Adrenal gland (tissue), 5 donors: ENCODE data around the gene CTAGE1.

Experiments
- POLR2A ChIP-seq, 2 donors: fragments of 450-650 bp; IDR thresholded peaks; one replicate each; pipeline ENCODE4 v1.6.1; 2017; ENCODE audit warnings: antibody characterized with exemption in 2 of 2, mild to moderate bottlenecking in 2 of 2, moderate library complexity in 1 of 2
- TF ChIP-seq, protein P1 (sequence below), 6 experiments: fragments of 450-650 bp in 4 of 6; fragments of 200-600 bp in 2 of 6; sonication (generic) in 1 of 6; IDR thresholded peaks; 1 replicate in 5 of 6; 2 replicates in 1 of 6; pipeline versions ENCODE4 v1.5.1 to v1.8.0; 2016 to 2021; ENCODE audit warnings: antibody characterized with exemption in 6 of 6, mild to moderate bottlenecking in 2 of 6, moderate library complexity in 1 of 6
- donor health status: DM: no; HTN: no; CAD: no.

- TF ChIP-seq POLR2A (IDR thresholded peaks at IDR 0.05) = no peak
- TF ChIP-seq, protein P1, sequence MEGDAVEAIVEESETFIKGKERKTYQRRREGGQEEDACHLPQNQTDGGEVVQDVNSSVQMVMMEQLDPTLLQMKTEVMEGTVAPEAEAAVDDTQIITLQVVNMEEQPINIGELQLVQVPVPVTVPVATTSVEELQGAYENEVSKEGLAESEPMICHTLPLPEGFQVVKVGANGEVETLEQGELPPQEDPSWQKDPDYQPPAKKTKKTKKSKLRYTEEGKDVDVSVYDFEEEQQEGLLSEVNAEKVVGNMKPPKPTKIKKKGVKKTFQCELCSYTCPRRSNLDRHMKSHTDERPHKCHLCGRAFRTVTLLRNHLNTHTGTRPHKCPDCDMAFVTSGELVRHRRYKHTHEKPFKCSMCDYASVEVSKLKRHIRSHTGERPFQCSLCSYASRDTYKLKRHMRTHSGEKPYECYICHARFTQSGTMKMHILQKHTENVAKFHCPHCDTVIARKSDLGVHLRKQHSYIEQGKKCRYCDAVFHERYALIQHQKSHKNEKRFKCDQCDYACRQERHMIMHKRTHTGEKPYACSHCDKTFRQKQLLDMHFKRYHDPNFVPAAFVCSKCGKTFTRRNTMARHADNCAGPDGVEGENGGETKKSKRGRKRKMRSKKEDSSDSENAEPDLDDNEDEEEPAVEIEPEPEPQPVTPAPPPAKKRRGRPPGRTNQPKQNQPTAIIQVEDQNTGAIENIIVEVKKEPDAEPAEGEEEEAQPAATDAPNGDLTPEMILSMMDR (IDR thresholded peaks at IDR 0.05) = peak; percentile 43 to 72 (median 60)
Measured at GRCh38 chr18:22378672-22379282, 38.9 kb downstream of the CTAGE1 start.
